ENCODE measurements around the gene ADAM12. TPM values are rescaled to one million over a fixed set of nuclear protein-coding genes. Genes with fewer than 3 reads are reported as not detected.
"Not testable (repeated sequence)": the region's sequence is repeated elsewhere in the genome, so short reads cannot be mapped to it uniquely, and the experiment has no call there.

The ADAM12 gene
- total RNA-seq, 1 donor from 2014 or later, result 0.98 TPM

GRCh38 chr10:126049759-126050700, 338.2 kb downstream of the ADAM12 start:
- no peaks in the 10 kb centered on the region for H3K36me3 ChIP-seq
- DNase-seq, result peak; percentile 78
- peak; percentile 89 for ATAC-seq
- H3K4me3 ChIP-seq, result no peak overlapping the region
- TF ChIP-seq CTCF (IDR thresholded peaks at IDR 0.05), result no peak
- intact Hi-C loops (cut with DNase I), result no loop called here
- no peaks in the 10 kb centered on the region for H3K27me3 ChIP-seq
- peaks cover 10% of the 10 kb centered on the region for H3K4me1 ChIP-seq
- no peak overlapping the region for H3K27ac ChIP-seq
- no peaks in the 10 kb centered on the region for H3K9me3 ChIP-seq

GRCh38 chr10:126047749-126048148, 340.5 kb downstream of the ADAM12 start:
- H3K9me3 ChIP-seq; intact Hi-C loops (cut with DNase I): not testable (repeated sequence)

GRCh38 chr10:126046831-126047230, 341.4 kb downstream of the ADAM12 start:
- no peaks in the 10 kb centered on the region for H3K9me3 ChIP-seq
- H3K27me3 ChIP-seq, result no peaks in the 10 kb centered on the region
- no peak for DNase-seq
- H3K4me1 ChIP-seq, result peaks cover 22% of the 10 kb centered on the region
- no peak for ATAC-seq
- intact Hi-C loops (cut with DNase I), result no loop called here
- no peak overlapping the region for H3K4me3 ChIP-seq
- no peak for TF ChIP-seq CTCF (IDR thresholded peaks at IDR 0.05)
- H3K36me3 ChIP-seq, result no peaks in the 10 kb centered on the region
- no peak overlapping the region for H3K27ac ChIP-seq

More at GRCh38 chr10:126047749-126048148, 340.5 kb downstream of the ADAM12 start:
- H3K4me3 ChIP-seq, H3K36me3 ChIP-seq, DNase-seq, H3K27me3 ChIP-seq, ATAC-seq, H3K27ac ChIP-seq: not testable (repeated sequence)
- H3K4me1 ChIP-seq, result peaks cover 12% of the 10 kb centered on the region

- no peak for TF ChIP-seq CTCF (IDR thresholded peaks at IDR 0.05)
- peaks cover 28% of the 10 kb centered on the region for H3K4me1 ChIP-seq
- H3K36me3 ChIP-seq, result no peaks in the 10 kb centered on the region
- DNase-seq, result no peak
- no peaks in the 10 kb centered on the region for H3K27me3 ChIP-seq
- H3K27ac ChIP-seq, result no peak overlapping the region
- no peaks in the 10 kb centered on the region for H3K9me3 ChIP-seq
- H3K4me3 ChIP-seq, result no peak overlapping the region
- intact Hi-C loops (cut with DNase I), result no loop called here
- no peak for ATAC-seq
These were observed 342.4 kb downstream of the ADAM12 start for GRCh38 chr10:126045861-126046260.

- Histone ChIP-seq H3K27me3 (no peaks in the 10 kb centered on the region), H3K27ac (no peak overlapping the region), H3K36me3 (no peaks in the 10 kb centered on the region), H3K4me3 (no peak overlapping the region), H3K4me1 (peaks cover 19% of the 10 kb centered on the region), H3K9me3 (no peaks in the 10 kb centered on the region)
- ATAC-seq, result no peak
- no peak for DNase-seq
- TF ChIP-seq CTCF (IDR thresholded peaks at IDR 0.05), result no peak
- intact Hi-C loops (cut with DNase I), result no loop called here
These were observed 344.9 kb downstream of the ADAM12 start for GRCh38 chr10:126043389-126043788.

- Histone ChIP-seq H3K4me1 (peaks cover 19% of the 10 kb centered on the region), H3K27ac (no peak overlapping the region), H3K9me3 (no peaks in the 10 kb centered on the region), H3K4me3 (no peak overlapping the region), H3K36me3 (no peaks in the 10 kb centered on the region), H3K27me3 (no peaks in the 10 kb centered on the region)
- ATAC-seq (no peak), DNase-seq (no peak)
- no peak for TF ChIP-seq CTCF (IDR thresholded peaks at IDR 0.05)
- intact Hi-C loops (cut with DNase I), result no loop called here
These were observed 345.4 kb downstream of the ADAM12 start for GRCh38 chr10:126042906-126043305.

All from upper lobe of right lung (tissue), 1 donor.